ENCODE measurements around the gene TLL2.

Gene TLL2

GRCh38 chr10:96421995-96422394 lies 91.7 kb downstream of the TLL2 start:
- no peak for DNase-seq (ENCODE audit: low read depth in 2 of 2)

GRCh38 chr10:96420228-96421009 lies 93.3 kb downstream of the TLL2 start:
- DNase-seq (ENCODE audit: low read depth in 2 of 2) = no peak

GRCh38 chr10:96419351-96419750 lies 94.4 kb downstream of the TLL2 start:
- no peak for DNase-seq (ENCODE audit: low read depth in 2 of 2)

GRCh38 chr10:96418582-96418981 lies 95.1 kb downstream of the TLL2 start:
- DNase-seq (ENCODE audit: low read depth in 2 of 2) = no peak

GRCh38 chr10:96417441-96417840 lies 96.3 kb downstream of the TLL2 start:
- DNase-seq (ENCODE audit: low read depth in 2 of 2) = no peak

GRCh38 chr10:96416643-96417042 lies 97.1 kb downstream of the TLL2 start:
- no peak for DNase-seq (ENCODE audit: low read depth in 2 of 2)

GRCh38 chr10:96415891-96416554 lies 97.7 kb downstream of the TLL2 start:
- DNase-seq (ENCODE audit: low read depth in 2 of 2) = no peak

GRCh38 chr10:96415150-96415890 lies 98.4 kb downstream of the TLL2 start:
- DNase-seq (ENCODE audit: low read depth in 2 of 2) = no peak

- no peak for DNase-seq (ENCODE audit: low read depth in 2 of 2)
These were observed 99.4 kb downstream of the TLL2 start for GRCh38 chr10:96414303-96414702.

- no peak for DNase-seq (ENCODE audit: low read depth in 2 of 2)
These were observed 100.5 kb downstream of the TLL2 start for GRCh38 chr10:96413151-96413787.

GRCh38 chr10:96411716-96412320 lies 101.9 kb downstream of the TLL2 start:
- no peak for DNase-seq (ENCODE audit: low read depth in 2 of 2)

GRCh38 chr10:96410296-96410695 lies 103.4 kb downstream of the TLL2 start:
- no peak for DNase-seq (ENCODE audit: low read depth in 2 of 2)

- DNase-seq (ENCODE audit: low read depth in 2 of 2) = no peak
These were observed 105.5 kb downstream of the TLL2 start for GRCh38 chr10:96408201-96408600.

- DNase-seq (ENCODE audit: low read depth in 2 of 2) = no peak
These were observed 106.1 kb downstream of the TLL2 start for GRCh38 chr10:96407560-96408069.

- no peak for DNase-seq (ENCODE audit: low read depth in 2 of 2)
These were observed 107.6 kb downstream of the TLL2 start for GRCh38 chr10:96406091-96406490.

GRCh38 chr10:96402417-96403305 lies 111.1 kb downstream of the TLL2 start:
- no peak for DNase-seq (ENCODE audit: low read depth in 2 of 2)

- no peak for DNase-seq (ENCODE audit: low read depth in 2 of 2)
These were observed 112.7 kb downstream of the TLL2 start for GRCh38 chr10:96401036-96401435.

- no peak for DNase-seq (ENCODE audit: low read depth in 2 of 2)
These were observed 113.3 kb downstream of the TLL2 start for GRCh38 chr10:96400465-96400864.

GRCh38 chr10:96397902-96398301 lies 115.8 kb downstream of the TLL2 start:
- DNase-seq (ENCODE audit: low read depth in 2 of 2) = no peak

Measured in stimulated activated CD8-positive, alpha-beta memory T cell treated with anti-CD3 and anti-CD28 coated beads, Interleukin-15, amount 100 ng/mL, for 4 hours (primary cell).